HG03571 (cell line): Measurements from ENCODE around the gene TMEM243.
"Not testable (repeated sequence)": the region's sequence is repeated elsewhere in the genome, so short reads cannot be mapped to it uniquely, and the experiment has no call there.

ENCODE experiments used
- ATAC-seq: cut with Tn5 transposase; IDR thresholded peaks from one replicate; pipeline ENCODE4 v1.9.1; 2021; ENCODE audit not compliant: unreplicated experiment

TMEM243 gene

DNA sequence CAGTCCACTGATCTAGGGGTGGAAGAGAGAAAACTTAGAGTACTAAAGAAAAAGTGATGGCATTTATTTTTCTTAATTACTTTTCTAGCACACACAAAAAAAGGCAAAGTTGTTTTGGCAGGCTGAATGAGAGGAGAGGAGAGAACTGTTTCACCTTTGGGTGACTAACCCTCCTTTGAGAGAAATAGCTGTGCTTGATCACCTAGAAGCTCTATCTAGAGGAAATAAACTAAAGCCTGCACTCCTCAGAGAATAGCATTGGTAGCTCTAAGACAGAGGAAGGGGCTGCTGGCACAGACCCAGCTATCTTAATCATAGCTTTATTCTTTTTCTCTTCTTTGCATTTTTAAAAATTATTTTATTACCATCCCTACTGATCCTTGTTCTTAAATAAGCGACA is 6.3 kb downstream of the TMEM243 start:
- ATAC-seq = no peak

DNA sequence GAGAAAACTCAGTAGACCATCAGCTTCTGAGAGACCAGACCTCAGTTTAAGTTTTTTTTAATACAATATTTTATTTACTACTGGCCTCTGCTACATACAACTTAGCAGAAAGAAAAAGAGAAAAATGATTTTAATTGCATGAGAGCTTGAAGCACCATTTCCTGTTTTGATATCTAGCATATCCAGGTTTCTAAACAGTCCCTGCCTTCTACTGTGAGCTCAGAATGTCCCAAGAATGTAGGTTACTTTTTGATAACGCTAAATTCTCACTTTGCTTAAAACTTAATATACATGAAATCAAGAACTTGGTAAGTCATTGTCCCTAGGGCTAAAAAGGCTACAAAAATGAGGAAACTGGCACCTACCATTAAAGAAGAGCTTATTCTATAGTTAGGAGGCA is 7.0 kb downstream of the TMEM243 start:
- ATAC-seq = no peak

- no peak for ATAC-seq
Measured at GRCh38 chr7:87210506-87210905, 9.0 kb downstream of the TMEM243 start.

DNA sequence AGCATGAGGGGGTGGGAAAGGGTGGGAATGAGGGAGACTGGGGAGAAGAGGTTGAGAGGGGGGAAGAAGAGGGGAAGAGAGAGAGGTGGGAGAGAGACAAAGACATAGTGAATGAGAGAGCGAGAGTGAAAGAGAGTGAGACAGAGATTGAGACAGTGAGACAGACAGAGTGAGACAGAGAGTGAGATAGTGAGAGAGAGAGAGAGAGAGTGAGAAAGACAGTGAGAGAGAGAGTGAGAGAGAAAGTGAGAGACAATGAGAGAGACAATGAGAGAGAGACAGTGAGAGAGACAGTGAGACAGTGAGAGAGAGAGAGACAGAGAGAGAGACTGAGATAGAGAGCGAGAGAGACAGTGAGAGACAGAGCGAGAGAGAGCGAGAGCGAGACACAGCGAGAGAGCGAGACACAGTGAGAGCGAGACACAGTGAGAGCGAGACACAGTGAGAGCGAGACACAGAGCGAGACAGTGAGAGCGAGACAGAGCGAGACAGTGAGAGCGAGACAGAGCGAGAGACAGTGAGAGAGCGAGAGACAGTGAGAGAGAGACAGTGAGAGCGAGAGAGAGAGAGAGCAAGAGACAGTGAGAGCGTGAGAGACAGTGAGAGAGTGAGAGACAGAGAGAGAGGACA is 10.1 kb downstream of the TMEM243 start:
- no peak for ATAC-seq

DNA sequence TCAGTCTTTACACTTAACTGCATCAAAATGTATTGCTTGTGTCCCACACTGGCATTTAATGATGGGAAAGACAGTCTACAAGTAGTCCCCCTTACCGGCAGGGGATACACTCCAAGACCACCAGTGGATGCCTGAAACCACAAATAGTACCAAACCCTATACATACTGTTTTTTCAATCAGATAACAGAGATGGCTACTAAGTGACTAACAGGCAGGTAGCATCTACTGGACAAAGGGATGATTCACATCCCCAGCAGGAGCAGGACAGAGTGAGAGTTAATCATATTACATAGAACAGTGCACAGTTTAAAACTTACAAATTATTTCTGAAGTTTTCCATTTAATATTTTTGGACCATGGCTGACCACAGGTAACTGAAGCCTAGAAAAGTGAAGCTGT is 13.2 kb downstream of the TMEM243 start:
- ATAC-seq = no peak

- not testable (repeated sequence) for ATAC-seq
Measured at GRCh38 chr7:87205701-87206100, 13.8 kb downstream of the TMEM243 start.

DNA sequence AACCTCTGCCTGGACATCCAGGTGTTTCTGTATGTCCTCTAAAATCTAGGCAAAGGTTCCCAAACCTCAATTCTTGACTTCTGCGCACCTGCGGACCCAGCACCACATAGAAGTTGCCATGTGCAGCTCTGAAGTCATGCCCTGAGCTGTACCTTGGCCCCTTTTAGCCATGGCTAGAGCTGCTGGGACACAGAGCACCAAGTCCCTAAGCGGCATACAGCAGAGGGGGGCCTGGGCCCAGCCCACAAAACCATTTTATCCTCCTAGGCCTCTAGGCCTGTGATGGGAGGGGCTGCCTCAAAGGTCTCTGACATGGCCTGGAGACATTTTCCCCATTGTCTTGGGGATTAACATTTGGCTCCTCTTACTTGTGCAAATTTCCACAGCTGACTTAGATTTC is 14.6 kb downstream of the TMEM243 start:
- ATAC-seq = no peak

DNA sequence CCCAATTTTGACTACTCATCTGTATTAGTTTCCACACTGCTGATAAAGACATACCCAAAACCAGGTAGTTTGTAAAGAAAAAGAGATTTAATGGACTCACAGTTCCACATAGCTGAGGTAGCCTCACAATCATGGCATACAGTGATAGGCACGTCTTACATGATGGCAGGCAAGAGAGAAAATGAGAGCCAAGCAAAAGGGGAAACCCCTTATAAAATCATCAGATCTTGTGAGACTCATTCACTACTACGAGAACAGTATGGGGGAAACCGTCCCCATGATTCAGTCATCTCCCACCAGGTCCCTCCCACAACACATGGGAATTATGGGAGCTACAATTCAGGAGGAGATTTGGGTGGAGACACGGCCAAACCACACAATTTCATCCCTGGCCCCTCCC is 15.6 kb downstream of the TMEM243 start:
- not testable (repeated sequence) for ATAC-seq

DNA sequence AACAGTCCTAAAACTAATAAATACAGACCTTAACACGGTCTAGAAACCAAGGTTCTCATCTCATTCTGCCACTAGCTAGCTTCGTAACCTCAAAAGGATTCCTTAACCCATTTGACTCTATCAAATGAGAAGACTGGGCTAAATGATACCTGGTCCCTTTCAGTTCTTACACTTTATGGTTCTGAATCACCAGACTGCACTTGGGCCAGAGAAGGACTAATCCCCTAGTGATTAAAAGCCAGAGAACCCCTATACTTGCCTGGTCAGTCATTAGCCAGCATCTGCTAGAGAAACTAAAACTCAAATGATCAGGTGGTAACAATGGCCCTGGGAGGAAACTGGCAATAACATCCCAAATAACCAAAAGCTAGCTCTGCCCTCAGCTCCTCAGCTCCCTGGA is 16.8 kb downstream of the TMEM243 start:
- ATAC-seq = peak; percentile 36

- no peak for ATAC-seq
Measured at GRCh38 chr7:87202208-87202607, 17.3 kb downstream of the TMEM243 start.

DNA sequence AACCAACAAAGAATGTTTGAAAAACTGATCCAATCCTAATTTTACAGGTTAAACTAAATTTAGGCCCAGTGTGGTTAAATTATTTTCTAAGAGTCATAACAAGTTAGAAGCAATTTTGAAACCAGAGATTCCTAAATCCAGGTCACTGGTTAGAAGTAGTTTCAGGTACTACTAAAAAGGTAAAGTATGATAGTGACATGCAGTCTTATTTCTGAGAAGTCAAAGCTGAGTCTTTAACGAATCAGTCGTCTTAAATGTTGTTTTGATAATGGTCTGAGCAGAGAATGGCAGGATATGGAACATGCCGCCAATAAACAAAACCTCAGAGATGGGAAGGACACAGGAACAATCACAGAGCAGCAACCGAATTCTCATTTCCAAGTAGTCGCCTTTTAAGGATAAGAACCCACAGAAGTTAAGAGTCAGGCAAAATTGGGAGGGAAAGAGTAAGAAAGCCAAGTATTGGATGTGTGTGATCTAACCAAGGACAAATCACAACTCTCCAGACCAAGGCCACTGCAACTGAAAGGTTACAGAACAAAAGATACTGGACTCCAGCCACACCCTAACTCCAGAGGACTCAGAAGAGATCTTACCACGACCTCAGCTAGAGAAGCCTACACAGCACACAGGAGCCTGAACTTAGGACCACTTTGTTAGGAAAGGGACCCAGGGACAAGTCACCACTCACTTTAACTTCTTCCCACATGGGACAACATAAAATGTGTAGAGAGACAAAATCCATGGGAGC is 19.7 kb downstream of the TMEM243 start:
- no peak for ATAC-seq

DNA sequence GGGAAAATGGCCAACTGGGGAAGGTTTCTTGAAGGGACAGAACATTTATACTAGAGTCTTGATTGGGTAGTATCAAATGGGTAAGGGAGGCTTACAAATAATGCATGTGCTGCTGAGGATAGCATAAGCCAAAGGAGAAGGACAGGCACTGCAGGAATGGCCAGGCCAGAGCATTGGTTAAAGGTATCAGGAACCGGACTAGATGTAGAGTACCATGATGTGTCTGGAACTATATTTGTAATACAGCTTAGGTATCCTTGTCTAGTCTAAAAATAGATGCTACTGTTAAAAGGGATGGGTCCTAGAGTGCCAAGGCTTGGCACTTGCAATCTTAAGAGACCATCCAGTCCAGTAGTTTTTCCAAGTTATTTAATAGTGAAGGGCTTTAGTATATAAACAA is 20.3 kb downstream of the TMEM243 start:
- no peak for ATAC-seq

GRCh38 chr7:87193912-87194311 is 25.6 kb downstream of the TMEM243 start:
- no peak for ATAC-seq

DNA sequence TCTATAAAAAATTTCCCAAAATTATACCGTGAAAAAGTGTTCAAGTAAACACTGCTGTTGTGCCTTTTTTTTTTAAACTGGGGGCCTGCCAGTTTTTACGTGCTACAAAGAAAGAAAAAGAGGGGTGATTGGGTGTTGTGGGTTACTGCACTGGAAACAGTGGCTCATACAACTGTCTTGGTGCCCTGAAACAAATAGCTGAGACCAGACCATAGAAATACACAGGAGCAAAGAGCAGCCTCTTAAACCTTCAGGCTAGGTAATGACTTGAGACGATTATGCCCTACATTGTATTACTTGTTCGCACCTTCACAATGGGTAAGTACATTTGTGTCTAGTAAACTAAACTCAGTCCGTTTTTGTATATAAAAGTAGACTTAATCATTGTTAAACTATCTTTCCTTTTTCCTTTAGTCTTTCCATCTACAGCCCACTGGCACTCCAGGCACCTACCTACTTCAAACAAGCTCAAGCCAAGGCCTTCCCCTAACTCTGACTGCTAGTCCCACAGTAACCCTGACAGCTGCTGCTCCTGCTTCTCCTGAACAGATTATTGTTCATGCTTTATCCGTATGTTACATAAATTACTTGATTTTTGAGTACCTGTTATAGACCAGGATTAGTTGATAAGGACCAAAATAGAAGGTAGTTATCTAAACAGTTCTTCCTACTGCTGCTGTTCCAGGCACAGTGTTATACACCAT is 26.6 kb downstream of the TMEM243 start:
- no peak for ATAC-seq

DNA sequence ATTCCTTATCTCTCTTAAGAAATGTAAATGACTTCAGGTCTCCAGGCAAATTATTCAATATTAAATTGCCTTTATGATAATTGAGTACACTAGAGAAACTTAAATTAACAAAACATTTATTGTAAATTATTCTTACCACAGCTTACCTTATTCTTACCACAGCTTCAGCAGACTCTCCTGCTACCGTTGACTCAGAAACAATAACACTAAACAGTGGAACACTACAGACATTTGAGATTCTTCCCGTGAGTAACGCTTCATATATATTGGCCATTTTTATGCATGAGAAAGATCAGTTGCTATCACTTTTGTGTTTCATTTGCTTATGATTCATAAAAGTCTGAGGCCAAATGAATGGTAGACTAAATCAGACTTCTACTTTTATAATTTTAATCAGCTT is 28.7 kb downstream of the TMEM243 start:
- no peak for ATAC-seq

DNA sequence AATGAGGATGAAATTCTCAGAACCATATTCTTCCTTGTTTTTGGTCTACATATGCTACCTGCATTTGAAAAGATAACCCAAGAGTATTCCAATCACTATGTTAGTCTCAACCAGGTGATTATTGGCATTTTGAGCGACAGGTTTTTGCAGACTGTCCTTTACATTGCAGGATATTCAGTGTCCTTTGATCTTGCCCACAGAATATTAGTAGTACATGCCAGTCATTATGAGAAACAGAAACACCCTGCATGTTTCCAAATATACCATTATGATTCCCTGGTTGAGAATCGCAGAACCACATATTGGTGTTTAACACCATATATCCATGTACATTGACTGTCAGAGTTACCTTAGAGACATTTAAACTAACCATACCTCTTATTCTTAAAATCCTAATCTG is 30.6 kb downstream of the TMEM243 start:
- ATAC-seq = no peak

DNA sequence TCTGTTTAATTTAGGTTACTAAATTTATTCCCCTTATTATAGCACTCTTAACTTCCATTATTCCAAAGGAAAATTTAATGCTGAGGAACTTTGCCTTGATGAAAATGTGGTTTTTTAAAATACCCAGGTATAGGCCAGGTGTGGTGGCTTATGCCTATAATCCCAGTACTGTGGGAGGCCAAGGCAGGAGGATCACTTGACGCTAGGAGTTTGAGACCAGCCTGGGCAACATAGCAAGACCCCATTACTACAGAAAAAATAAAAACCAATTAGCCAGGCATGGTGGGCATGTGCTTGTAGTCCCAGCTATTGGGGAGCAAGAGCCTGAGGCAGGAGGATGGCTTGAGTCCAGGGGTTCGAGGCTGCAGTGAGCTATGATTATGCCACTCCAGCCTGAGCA is 32.4 kb downstream of the TMEM243 start:
- no peak for ATAC-seq

DNA sequence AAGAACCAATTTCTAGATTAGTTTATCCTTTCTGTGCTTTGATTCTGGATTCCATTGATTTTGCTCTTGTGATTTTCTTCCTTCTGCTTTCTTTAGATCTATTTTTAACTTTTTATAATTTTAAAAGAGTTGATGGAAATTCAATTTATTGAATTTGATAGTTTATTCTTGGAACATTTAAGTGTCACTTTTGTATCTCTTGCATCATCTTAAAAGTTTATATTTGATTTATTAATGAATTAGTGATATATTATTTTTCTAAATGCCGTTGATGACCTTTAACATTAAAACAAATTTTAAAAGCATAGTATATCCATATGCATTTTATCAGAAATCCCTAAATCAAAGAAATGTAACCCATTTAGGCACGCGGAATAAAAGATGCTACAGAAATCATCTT is 40.4 kb downstream of the TMEM243 start:
- no peak for ATAC-seq

DNA sequence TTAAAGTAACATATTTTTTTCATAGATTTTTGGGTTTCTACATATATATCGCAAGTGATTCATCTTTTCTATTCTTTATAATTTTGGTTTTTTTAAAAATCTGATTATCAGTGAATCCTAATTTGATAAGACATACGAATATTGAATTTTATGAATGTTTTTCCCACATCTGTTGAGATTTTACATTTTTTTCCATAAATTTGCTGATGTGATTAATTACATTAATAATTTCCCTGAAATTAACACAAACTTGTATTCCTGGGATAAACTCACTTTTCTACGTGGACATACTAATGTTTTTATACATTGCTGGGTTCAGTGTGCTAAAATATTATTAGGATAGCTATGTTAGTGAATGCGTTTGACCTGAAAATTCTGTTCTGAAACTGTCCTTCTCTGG is 41.2 kb downstream of the TMEM243 start:
- ATAC-seq = no peak

GRCh38 chr7:87173471-87173870 is 46.1 kb downstream of the TMEM243 start:
- ATAC-seq = no peak

GRCh38 chr7:87171282-87171934 is 48.1 kb downstream of the TMEM243 start:
- no peak for ATAC-seq

DNA sequence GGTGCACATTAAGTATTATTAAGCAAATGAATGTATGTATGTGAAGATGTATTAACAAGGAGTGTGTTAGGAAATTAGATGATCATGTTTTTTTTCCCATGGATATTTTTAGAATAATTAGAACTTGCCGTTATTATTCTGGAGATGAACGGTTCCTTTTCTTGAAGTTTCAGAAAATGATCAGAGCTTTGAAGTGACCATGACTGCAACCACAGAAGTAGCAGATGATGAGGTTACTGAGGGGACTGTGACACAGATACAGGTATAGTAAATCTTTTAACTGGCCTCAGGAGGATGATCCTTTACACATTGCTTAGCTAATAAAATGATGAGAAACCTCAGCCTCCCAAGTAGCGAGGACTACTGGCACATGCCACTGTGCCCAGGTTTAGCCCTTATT is 48.7 kb downstream of the TMEM243 start:
- ATAC-seq = no peak
